Stomach (tissue), 9 donors: ENCODE results near the gene GDPGP1. TPM values are rescaled to one million over a fixed set of nuclear protein-coding genes. Genes with fewer than 3 reads are reported as not detected.
A peak's percentile ranks its signal among the peaks of the same experiment; 100 is the strongest.

Experiments used
- DNase-seq, 2 donors: peaks; one replicate each; pipeline versions ENCODE4 v3.0.0 to v3.0.0-alpha.2; 2013 to 2019
- H3K27ac ChIP-seq, 5 donors: fragments of 200-600 bp in 4 of 5; sonication (generic) in 4 of 5; one replicate each; pipeline ENCODE4 v1.5.1; 2013 to 2019; ENCODE audit warnings: mild to moderate bottlenecking in 1 of 5, moderate library complexity in 1 of 5
- H3K27me3 ChIP-seq, 3 donors: fragments of 200-600 bp; sonication (generic); one replicate each; pipeline ENCODE4 v1.5.1; 2017 to 2019; ENCODE audit warnings: mixed run types in 1 of 3
- H3K36me3 ChIP-seq, 4 donors: fragments of 200-600 bp; sonication (generic); 1 replicate in 3 of 4; 2 replicates in 1 of 4; pipeline ENCODE4 v1.5.1; 2016 to 2019
- H3K4me1 ChIP-seq, 4 donors: fragments of 200-600 bp; sonication (generic); one replicate each; pipeline ENCODE4 v1.5.1; 2016 to 2019
- H3K4me3 ChIP-seq, 4 donors: fragments of 200-600 bp; sonication (generic) in 3 of 4; one replicate each; pipeline ENCODE4 v1.5.1; 2016 to 2019; ENCODE audit warnings: mild to moderate bottlenecking in 1 of 4
- H3K9me3 ChIP-seq, 4 donors: fragments of 200-600 bp; sonication (generic); one replicate each; pipeline ENCODE4 v1.5.1; 2016 to 2019
- EP300 ChIP-seq: sonication (generic); formaldehyde crosslinking; IDR thresholded peaks from one replicate; pipeline ENCODE4 v1.6.1; 2017; ENCODE audit warnings: antibody characterized with exemption
- POLR2A ChIP-seq, 4 donors: fragments of 450-650 bp; IDR thresholded peaks; one replicate each; pipeline ENCODE4 v1.6.1; 2016; ENCODE audit warnings: antibody characterized with exemption in 4 of 4, control low read depth in 2 of 4, mild to moderate bottlenecking in 1 of 4, moderate library complexity in 1 of 4
- POLR2AphosphoS5 ChIP-seq, 3 donors: sonication (generic); formaldehyde crosslinking; IDR thresholded peaks; one replicate each; pipeline ENCODE4 v1.6.1; 2016; ENCODE audit warnings: antibody characterized with exemption in 3 of 3
- WGBS, 5 donors: extraction: QIAGEN DNeasy Blood & Tissue Kit in 3 of 5; methylation state at CpG; one replicate each; pipeline versions ENCODE4 v1.1.5 to v1.1.7; 2013 to 2018; 5-methylcytosine and 5-hydroxymethylcytosine counted together
- intact Hi-C: fragments of 100-400 bp; cut with DNase I; formaldehyde crosslinking; loops from one replicate; pipeline ENCODE4 v1.15.1; 2023; ENCODE audit warnings: low total_unique reads
- polyA plus RNA-seq, 3 donors: library from polyadenylated mRNA; stranded (reverse); fragments of 200-250 nt; gene quantifications; one replicate each; pipeline ENCODE4 v1.2.3, GENCODE V29; 2013
- total RNA-seq, 5 donors: library from RNA; depleted of rRNA; stranded (reverse); fragments of >200 nt; gene quantifications; one replicate each; pipeline versions ENCODE4 v1.1.0 to v1.2.3, GENCODE V29; 2014 to 2016
- TF ChIP-seq, protein P1 (sequence below), 7 experiments: fragments of 450-650 bp in 4 of 7; fragments of 200-600 bp in 3 of 7; sonication (generic) in 3 of 7; IDR thresholded peaks; one replicate each; pipeline ENCODE4 v1.5.1; 2016 to 2019; ENCODE audit warnings: antibody characterized with exemption in 7 of 7, control low read depth in 2 of 7, mild to moderate bottlenecking in 1 of 7
- donor health status: healthy with polysubstance abuse.
- donor health status: Bipolar disorder and iron deficiency.
- donor health status: healthy.

The GDPGP1 gene
- total and polyA plus RNA-seq, 8 donors: under 0.01 to 26.6 (median 3.2) TPM; not detected in 1

DNA sequence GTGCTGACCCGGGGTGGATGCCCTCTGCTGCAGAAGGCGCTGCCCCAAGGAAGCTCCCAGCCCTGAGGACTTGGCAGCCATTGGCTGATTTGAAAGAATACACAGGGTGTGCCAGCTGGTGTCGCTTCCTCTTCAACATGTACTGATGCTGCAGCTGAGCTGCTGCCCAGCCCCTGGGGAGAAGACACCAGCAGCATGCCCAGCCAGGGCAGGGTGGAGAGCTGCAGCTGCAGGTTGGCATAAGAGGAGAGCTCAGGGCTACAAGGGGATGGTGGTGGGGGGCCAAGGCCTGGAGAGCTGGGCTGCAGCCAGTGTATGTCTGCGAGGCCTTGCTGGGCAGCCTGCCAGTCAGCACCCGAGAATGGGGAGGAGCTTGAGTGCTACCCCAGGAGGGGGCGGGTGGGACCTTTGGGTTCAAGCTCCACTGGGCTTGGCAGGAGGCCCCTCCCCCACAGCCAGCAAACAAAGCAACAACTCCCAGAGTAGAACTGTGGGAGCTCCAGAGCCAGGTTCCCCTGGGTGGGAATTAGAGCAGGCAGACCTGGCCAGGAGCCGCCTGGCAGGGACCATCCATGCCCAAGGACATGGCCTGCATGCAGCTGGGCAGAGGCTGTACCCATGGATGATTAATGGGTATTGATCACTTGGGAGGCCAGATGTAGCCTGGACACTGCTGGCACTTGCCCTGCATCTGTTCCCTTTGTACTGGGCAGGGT is 42.1 kb upstream of the GDPGP1 start:
- Histone ChIP-seq H3K27me3 (no peaks in the 10 kb centered on the region), H3K36me3 (peaks cover 0 to 5% (median 0%) of the 10 kb centered on the region in 4 donors), H3K4me3 (no peak overlapping the region), H3K9me3 (no peaks in the 10 kb centered on the region), H3K4me1 (peaks cover 38 to 73% (median 59%) of the 10 kb centered on the region in 4 donors), H3K27ac (peak overlapping the region; percentile 72 to 82 (median 80))
- DNase-seq: peak; percentile 85 to 95
- intact Hi-C loops: no loop called here
- 8 to 24% (median 13%) methylated on average over 6 to 7 of the region's 7 CpGs for WGBS, 5 donors
- TF ChIP-seq EP300 (no peak), POLR2A (IDR thresholded peaks at IDR 0.05) (no peak), POLR2AphosphoS5 (IDR thresholded peaks at IDR 0.05) (peak in 1 of 3 donors; percentile 38)
- TF ChIP-seq, protein P1, sequence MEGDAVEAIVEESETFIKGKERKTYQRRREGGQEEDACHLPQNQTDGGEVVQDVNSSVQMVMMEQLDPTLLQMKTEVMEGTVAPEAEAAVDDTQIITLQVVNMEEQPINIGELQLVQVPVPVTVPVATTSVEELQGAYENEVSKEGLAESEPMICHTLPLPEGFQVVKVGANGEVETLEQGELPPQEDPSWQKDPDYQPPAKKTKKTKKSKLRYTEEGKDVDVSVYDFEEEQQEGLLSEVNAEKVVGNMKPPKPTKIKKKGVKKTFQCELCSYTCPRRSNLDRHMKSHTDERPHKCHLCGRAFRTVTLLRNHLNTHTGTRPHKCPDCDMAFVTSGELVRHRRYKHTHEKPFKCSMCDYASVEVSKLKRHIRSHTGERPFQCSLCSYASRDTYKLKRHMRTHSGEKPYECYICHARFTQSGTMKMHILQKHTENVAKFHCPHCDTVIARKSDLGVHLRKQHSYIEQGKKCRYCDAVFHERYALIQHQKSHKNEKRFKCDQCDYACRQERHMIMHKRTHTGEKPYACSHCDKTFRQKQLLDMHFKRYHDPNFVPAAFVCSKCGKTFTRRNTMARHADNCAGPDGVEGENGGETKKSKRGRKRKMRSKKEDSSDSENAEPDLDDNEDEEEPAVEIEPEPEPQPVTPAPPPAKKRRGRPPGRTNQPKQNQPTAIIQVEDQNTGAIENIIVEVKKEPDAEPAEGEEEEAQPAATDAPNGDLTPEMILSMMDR (IDR thresholded peaks at IDR 0.05): no peak

DNA sequence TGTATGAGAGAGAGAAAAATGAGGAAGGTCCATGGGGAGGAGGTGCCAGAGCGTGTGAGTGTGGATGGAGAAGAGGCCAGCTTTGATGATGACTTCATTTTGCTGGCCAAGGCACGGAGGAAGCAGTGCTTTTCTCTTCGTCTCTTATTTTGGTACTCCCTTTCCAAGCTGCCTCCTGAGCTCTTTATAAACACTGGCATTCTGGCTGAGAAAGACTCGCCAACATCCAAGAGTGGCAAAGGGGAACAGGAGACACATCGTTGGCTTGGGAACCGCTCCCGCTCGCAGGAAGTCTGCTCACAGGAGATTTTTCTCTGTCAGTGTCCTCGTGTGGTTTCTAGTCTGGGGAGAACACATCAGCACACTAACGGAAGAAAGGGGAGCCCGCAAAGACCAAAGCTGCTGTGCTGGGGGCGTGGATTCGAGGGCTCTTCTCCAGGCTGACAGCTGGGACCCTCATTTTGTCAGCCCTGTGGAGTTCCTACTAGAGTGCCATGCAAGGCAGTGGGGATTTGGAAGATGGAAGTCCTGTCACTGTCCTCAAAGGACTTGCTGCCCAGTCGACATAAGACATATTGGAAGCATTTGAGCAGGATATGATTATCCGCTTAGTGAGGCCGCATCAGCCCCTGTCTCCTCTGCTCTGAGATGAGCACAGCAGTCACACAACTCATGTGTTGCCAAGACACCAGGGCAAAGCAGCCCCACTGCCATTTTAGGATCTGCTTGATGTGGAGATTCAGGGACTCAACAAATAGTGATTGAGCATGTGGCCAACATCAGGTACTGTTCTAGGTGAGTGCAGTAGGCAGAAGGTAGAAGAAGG is 40.8 kb upstream of the GDPGP1 start:
- Histone ChIP-seq H3K4me1 (peaks cover 34 to 64% (median 49%) of the 10 kb centered on the region in 4 donors), H3K36me3 (peaks cover 0 to 5% (median 0%) of the 10 kb centered on the region in 4 donors), H3K4me3 (no peak overlapping the region), H3K27me3 (no peaks in the 10 kb centered on the region), H3K27ac (peak overlapping the region; percentile 26 to 80 (median 79)), H3K9me3 (no peaks in the 10 kb centered on the region)
- intact Hi-C loops: no loop called here
- peak in 1 of 2 donors; percentile 55 for DNase-seq
- WGBS, 5 donors: 62 to 70% (median 65%) methylated on average over 16 of the region's 16 CpGs
- TF ChIP-seq POLR2AphosphoS5 (IDR thresholded peaks at IDR 0.05): peak in 1 of 3 donors; percentile 82
- TF ChIP-seq POLR2A (IDR thresholded peaks at IDR 0.05): no peak

DNA sequence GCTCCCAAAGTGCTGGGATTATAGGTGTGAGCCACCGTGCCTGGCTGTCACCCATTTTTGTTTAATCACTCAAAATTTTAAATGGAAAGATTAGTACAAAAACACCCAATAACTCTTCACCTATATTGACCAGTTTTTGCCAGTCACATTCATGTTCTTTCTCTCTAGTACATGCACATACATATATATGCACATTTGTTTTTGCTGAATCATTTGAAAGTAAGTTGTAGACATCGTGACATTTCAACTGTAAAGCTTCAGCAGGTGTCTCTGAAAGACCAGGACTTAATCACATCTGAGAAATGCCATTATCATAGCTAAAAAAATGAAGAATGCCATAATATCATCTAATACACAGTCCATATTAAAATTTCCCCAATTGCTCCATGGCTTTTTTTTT is 39.4 kb upstream of the GDPGP1 start:
- H3K4me1 ChIP-seq: peaks cover 34 to 61% (median 42%) of the 10 kb centered on the region in 4 donors
- intact Hi-C loops: no loop called here
- H3K9me3 ChIP-seq: no peaks in the 10 kb centered on the region
- WGBS, 5 donors: 87 to 91% (median 90%) methylated on average over 2 of the region's 2 CpGs
- TF ChIP-seq, protein P1 (IDR thresholded peaks at IDR 0.05): no peak
- TF ChIP-seq EP300 (no peak), POLR2A (IDR thresholded peaks at IDR 0.05) (no peak)
- no peak for DNase-seq
- H3K27me3 ChIP-seq: no peaks in the 10 kb centered on the region
- peak overlapping the region in 1 of 5 donors; percentile 79 for H3K27ac ChIP-seq
- peaks cover 0 to 5% (median 0%) of the 10 kb centered on the region in 4 donors for H3K36me3 ChIP-seq
- H3K4me3 ChIP-seq: no peak overlapping the region

DNA sequence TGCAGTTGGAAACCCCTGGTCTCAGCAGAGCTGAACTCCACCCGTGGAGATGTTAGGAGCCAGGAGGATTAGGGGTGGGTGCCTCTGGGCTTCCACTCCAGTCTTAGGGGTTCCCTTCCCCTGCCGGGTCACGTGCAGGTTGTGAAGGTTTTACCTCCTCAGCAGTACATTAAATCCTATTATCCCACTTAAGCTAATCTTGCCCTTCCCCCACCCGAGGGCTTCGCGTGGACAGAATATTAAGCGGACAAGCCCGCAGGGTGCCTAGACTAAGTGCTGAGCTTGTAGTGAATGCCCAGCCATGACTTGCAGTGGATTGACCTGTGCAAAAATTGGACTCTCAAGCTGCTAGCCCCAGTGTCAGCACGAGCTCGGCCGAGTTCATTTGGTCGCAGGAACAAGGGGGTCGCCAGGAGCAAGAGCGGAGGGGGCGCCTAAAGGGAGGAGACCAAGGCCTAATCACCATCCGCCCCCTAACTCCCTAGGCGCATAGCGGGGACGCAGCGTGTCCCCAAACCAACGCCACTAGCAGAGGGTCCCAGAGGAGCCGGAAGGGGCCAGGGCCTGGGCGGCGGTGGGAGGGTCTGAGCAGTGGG is 33.4 kb upstream of the GDPGP1 start:
- H3K27me3 ChIP-seq: no peaks in the 10 kb centered on the region
- TF ChIP-seq EP300 (no peak), POLR2AphosphoS5 (IDR thresholded peaks at IDR 0.05) (no peak), POLR2A (IDR thresholded peaks at IDR 0.05) (no peak)
- TF ChIP-seq, protein P1 (IDR thresholded peaks at IDR 0.05): no peak
- H3K9me3 ChIP-seq: no peaks in the 10 kb centered on the region
- DNase-seq: no peak
- H3K36me3 ChIP-seq: peaks cover 0 to 23% (median 11%) of the 10 kb centered on the region in 4 donors
- peak overlapping the region; percentile 78 to 92 (median 85) for H3K27ac ChIP-seq
- H3K4me1 ChIP-seq: peaks cover 30 to 69% (median 49%) of the 10 kb centered on the region in 4 donors
- intact Hi-C loops: no loop called here
- 7 to 17% (median 16%) methylated on average over 18 to 24 of the region's 24 CpGs for WGBS, 5 donors
- peak overlapping the region; percentile 68 to 94 (median 72) for H3K4me3 ChIP-seq
